ENCODE data around the gene SRSF10.

DNA sequence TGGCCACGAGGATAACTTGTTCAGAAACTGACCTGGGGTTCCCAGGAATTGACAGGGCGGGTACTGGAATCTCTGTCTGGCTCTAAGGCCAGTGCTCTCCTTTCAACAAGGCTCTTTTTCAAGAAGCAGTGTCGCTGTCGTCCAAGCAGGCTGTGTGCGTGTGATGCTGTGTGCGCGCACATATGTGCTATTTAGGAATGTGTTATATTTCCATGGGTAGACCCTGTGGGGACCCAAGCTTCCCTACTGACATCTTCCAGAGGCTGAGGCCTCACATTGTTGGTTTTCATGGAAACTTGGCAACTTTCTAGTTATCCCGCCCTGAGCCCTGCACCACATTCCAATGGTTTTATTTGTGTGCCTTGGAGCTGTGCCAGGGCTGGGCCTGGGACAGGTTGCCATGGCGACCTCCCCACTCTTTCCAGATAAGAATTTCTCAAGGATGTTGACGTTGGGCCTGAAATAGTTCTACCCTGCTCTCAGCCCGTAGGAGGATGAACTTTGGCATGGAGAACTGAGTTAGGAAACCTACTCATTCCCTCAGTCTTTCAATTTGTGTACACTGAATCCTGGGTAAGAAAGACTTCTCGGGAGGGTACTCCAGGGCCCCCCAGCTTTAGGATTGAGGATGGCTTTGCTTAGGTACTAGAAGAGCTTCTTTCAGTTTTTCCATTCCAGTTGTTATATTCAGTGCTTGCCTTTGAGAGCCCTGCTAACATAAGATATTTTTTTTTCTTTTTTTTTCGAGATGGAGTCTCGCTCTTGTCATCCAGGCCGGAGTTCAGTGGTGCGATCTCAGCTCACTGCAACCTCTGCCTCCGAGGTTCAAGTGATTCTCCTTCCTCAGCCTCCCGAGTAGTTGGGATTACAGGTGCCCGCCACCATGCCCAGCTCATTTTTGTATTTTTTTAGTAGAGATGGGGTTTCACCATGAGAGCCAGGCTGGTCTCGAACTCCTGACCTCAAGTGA is 38.8 kb upstream of the SRSF10 start:
- TF ChIP-seq, protein P1, sequence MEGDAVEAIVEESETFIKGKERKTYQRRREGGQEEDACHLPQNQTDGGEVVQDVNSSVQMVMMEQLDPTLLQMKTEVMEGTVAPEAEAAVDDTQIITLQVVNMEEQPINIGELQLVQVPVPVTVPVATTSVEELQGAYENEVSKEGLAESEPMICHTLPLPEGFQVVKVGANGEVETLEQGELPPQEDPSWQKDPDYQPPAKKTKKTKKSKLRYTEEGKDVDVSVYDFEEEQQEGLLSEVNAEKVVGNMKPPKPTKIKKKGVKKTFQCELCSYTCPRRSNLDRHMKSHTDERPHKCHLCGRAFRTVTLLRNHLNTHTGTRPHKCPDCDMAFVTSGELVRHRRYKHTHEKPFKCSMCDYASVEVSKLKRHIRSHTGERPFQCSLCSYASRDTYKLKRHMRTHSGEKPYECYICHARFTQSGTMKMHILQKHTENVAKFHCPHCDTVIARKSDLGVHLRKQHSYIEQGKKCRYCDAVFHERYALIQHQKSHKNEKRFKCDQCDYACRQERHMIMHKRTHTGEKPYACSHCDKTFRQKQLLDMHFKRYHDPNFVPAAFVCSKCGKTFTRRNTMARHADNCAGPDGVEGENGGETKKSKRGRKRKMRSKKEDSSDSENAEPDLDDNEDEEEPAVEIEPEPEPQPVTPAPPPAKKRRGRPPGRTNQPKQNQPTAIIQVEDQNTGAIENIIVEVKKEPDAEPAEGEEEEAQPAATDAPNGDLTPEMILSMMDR (IDR thresholded peaks at IDR 0.05) = no peak
- TF ChIP-seq POLR2A (IDR thresholded peaks at IDR 0.05) = no peak
